K562 (cell line): ENCODE results near the gene CTAGE1. TPM values are rescaled to one million over a fixed set of nuclear protein-coding genes. Genes with fewer than 3 reads are reported as not detected.

Experiments used
- ATAC-seq: fragments of 200-7000 bp; cut with Tn5 transposase; 3 replicates; pipeline ENCODE4 v1.9.1; 2020; ENCODE audit warnings: moderate library complexity
- BruUV-seq: library from RNA; stranded (reverse); fragments of 400-500 nt; replicated peaks from 2 replicates; lab custom pipeline; 2021; lab: Mats Ljungman, UMichigan
- CTCF ChIA-PET: fragments of 300-600 bp; formaldehyde crosslinking; extraction: SDS; loops from one replicate; lab custom pipeline; 2021; ENCODE audit warnings: low intra/inter-chr PET ratio; lab: Yijun Ruan, JAX
- POLR2A ChIA-PET: fragments of 300-600, 350-650 bp; sonication (Branson Sonifier 250); formaldehyde crosslinking; extraction: SDS; loops from one replicate; lab custom pipeline; 2021; ENCODE audit warnings: antibody characterized with exemption, inconsistent platforms; lab: Yijun Ruan, JAX
- DNase-seq, 4 experiments: peaks; one replicate each; pipeline versions ENCODE4 v3.0.0 to v3.0.0-alpha.2; 2011 to 2018; ENCODE audit warnings: low spot score in 3 of 4, mixed read lengths in 3 of 4; ENCODE audit errors: extremely low read depth in 1 of 4
- FAIRE-seq: peaks from 2 replicates; lab custom pipeline; 2011; peaks lifted over from hg19 to GRCh38; lab: Jason Lieb, UNC
- H2AFZ ChIP-seq: 2 replicates; pipeline ENCODE4 v1.6.0; 2011; ENCODE audit warnings: low read depth, low read length, control low read depth, inconsistent platforms
- H3K27ac ChIP-seq: fragments of 200-600 bp; 3 replicates; pipeline ENCODE4 v1.8.0; 2011; ENCODE audit warnings: low read depth, mild to moderate bottlenecking, control low read depth, inconsistent platforms, low read length, moderate library complexity, mixed read lengths; ENCODE audit errors: extremely low read depth
- H3K27me3 ChIP-seq, 2 experiments: fragments of 300-600 bp in 1 of 2; 2 replicates in 1 of 2; 3 replicates in 1 of 2; pipeline versions ENCODE4 v1.6.0 to v1.8.0; 2011; ENCODE audit warnings: inconsistent platforms in 2 of 2, low read length in 2 of 2, mild to moderate bottlenecking in 1 of 2, mixed read lengths in 1 of 2, moderate library complexity in 1 of 2; ENCODE audit not compliant: control insufficient read depth in 2 of 2, insufficient read depth in 2 of 2
- H3K36me3 ChIP-seq: fragments of 300-600 bp; 3 replicates; pipeline ENCODE4 v1.8.0; 2011; ENCODE audit warnings: mild to moderate bottlenecking, low read length, inconsistent platforms; ENCODE audit not compliant: control insufficient read depth, insufficient read depth
- H3K4me1 ChIP-seq, 2 experiments: fragments of 200-600 bp in 1 of 2; replicated peaks in 1 of 2; 2 replicates in 1 of 2; 3 replicates in 1 of 2; pipeline versions ENCODE4 v1.5.1 to v1.8.0; 2011; ENCODE audit warnings: inconsistent platforms in 2 of 2, low read length in 2 of 2, mild to moderate bottlenecking in 1 of 2, mixed read lengths in 1 of 2, moderate library complexity in 1 of 2; ENCODE audit not compliant: control insufficient read depth in 2 of 2, insufficient read depth in 2 of 2
- H3K4me2 ChIP-seq: 2 replicates; pipeline ENCODE4 v1.6.1; 2011; ENCODE audit warnings: low read length, control low read depth, inconsistent platforms, mixed read lengths; ENCODE audit not compliant: insufficient read depth
- H3K4me3 ChIP-seq: fragments of 200-600 bp; sonication (generic), shearing (Covaris generic); 2 replicates; pipeline ENCODE4 v1.5.1; 2016; ENCODE audit warnings: control low read depth, inconsistent platforms
- H3K79me2 ChIP-seq: fragments of 200-600 bp; 3 replicates; pipeline ENCODE4 v1.8.0; 2011; ENCODE audit warnings: low read length, inconsistent platforms; ENCODE audit not compliant: control insufficient read depth, insufficient read depth
- H3K9ac ChIP-seq, 2 experiments: 2 replicates each; pipeline versions ENCODE4 v1.6.0 to v1.6.1; 2011; ENCODE audit warnings: low read depth in 2 of 2, low read length in 2 of 2, control low read depth in 1 of 2, inconsistent platforms in 1 of 2, mild to moderate bottlenecking in 1 of 2, mixed read lengths in 1 of 2; ENCODE audit not compliant: insufficient read depth in 1 of 2
- H3K9me1 ChIP-seq: one replicate; pipeline ENCODE4 v1.6.0; 2011; ENCODE audit warnings: inconsistent platforms, mild to moderate bottlenecking, low read length, moderate library complexity; ENCODE audit not compliant: control insufficient read depth, insufficient read depth
- H3K9me3 ChIP-seq: replicated peaks from 2 replicates; pipeline ENCODE4 v1.5.1; 2011; ENCODE audit warnings: low read depth, low read length, inconsistent platforms; ENCODE audit not compliant: control insufficient read depth, insufficient read depth
- H4K20me1 ChIP-seq: replicated peaks from 2 replicates; pipeline ENCODE4 v1.6.1; 2011; ENCODE audit warnings: low read length, inconsistent platforms, mixed read lengths; ENCODE audit not compliant: control insufficient read depth, insufficient read depth
- FOXK2 ChIP-seq, 2 experiments: fragments of 450-650 bp; IDR thresholded peaks in 1 of 2; conservative IDR thresholded peaks in 1 of 2; 2 replicates each; pipeline ENCODE4 v1.6.1; 2016; ENCODE audit warnings: low read depth in 2 of 2, mild to moderate bottlenecking in 1 of 2
- JUN ChIP-seq, 2 experiments: sonication (generic) in 1 of 2; formaldehyde crosslinking in 1 of 2; IDR thresholded peaks; 2 replicates each; pipeline versions ENCODE4 v1.6.1 to v1.8.0; 2012 to 2022; ENCODE audit warnings: borderline replicate concordance in 2 of 2, mild to moderate bottlenecking in 2 of 2, improper control_type of control experiment in 1 of 2, low read depth in 1 of 2, low read length in 1 of 2, missing genetic modification reagents in 1 of 2
- KAT7 ChIP-seq: sonication (generic); formaldehyde crosslinking; IDR thresholded peaks from 2 replicates; pipeline ENCODE4 v1.8.0; 2022; ENCODE audit warnings: missing genetic modification reagents, mild to moderate bottlenecking, borderline replicate concordance
- NCOA2 ChIP-seq, 2 experiments: fragments of 450-650 bp; IDR thresholded peaks; 2 replicates each; pipeline ENCODE4 v1.6.1; 2018; ENCODE audit warnings: mild to moderate bottlenecking in 2 of 2, moderate library complexity in 1 of 2; ENCODE audit not compliant: partially characterized antibody in 2 of 2
- NR2C1 ChIP-seq, 2 experiments: fragments of 450-650 bp; IDR thresholded peaks; 2 replicates each; pipeline ENCODE4 v1.6.1; 2017; ENCODE audit warnings: mild to moderate bottlenecking in 2 of 2, antibody characterized with exemption in 1 of 2, inconsistent platforms in 1 of 2, missing compliant biosample characterization in 1 of 2, missing genetic modification characterization in 1 of 2
- RAD51 ChIP-seq: fragments of 450-650 bp; IDR thresholded peaks from 2 replicates; pipeline ENCODE4 v1.7.1; 2016; ENCODE audit warnings: low read depth, mild to moderate bottlenecking, borderline replicate concordance
- XRCC5 ChIP-seq: fragments of 200-400 bp; formaldehyde crosslinking; IDR thresholded peaks from 2 replicates; pipeline ENCODE4 v1.6.1; 2017; ENCODE audit warnings: low read depth, mild to moderate bottlenecking, low read length
- WGBS: fragments of 100-300 bp; shearing (Covaris generic); methylation state at CpG from one replicate; pipeline ENCODE4 v1.1.6; 2016; ENCODE audit warnings: low coverage, mixed read lengths; ENCODE audit not compliant: insufficient coverage; ENCODE audit errors: missing lambda C conversion rate; 5-methylcytosine and 5-hydroxymethylcytosine counted together
- in situ Hi-C: fragments of 300-500 bp; cut with MboI; formaldehyde crosslinking; loops from 4 replicates; pipeline ENCODE4 v1.15.0; 2018; ENCODE audit warnings: inconsistent platforms, mixed read lengths
- intact Hi-C: fragments of 100-400 bp; cut with micrococcal nuclease; formaldehyde crosslinking; loops from 2 replicates; pipeline ENCODE4 v1.14.2; 2022
- polyA plus RNA-seq, 8 experiments: library from polyadenylated mRNA; depleted of rRNA in 4 of 8; stranded (reverse) in 5 of 8; unstranded in 3 of 8; fragments of >200 nt; fragmentation: Nextera tagmentation in 2 of 8; fragmentation: Illumina TruSeq in 1 of 8; extraction: Ambion mirVana in 2 of 8; extraction: Trizol in 1 of 8; gene quantifications; 2 replicates each; pipeline versions ENCODE4 v1.2.1 to v1.2.3, GENCODE V29; 2011 to 2014; ENCODE audit warnings: inconsistent platforms in 1 of 8, missing spikeins in 1 of 8
- total RNA-seq, 7 experiments: library from RNA; depleted of rRNA in 6 of 7; stranded (reverse); fragments of >200 nt in 6 of 7; fragmentation: Illumina TruSeq in 2 of 7; extraction: Trizol in 2 of 7; gene quantifications; 2 replicates each; pipeline versions ENCODE4 v1.2.1 to v1.2.3, GENCODE V29; 2011 to 2021; ENCODE audit warnings: low replicate concordance in 1 of 7

Gene CTAGE1
- total and polyA plus RNA-seq, 9 of the 15 experiments (the other 6 are each of a cell fraction or from before 2014, with no cell fraction given): not detected

DNA sequence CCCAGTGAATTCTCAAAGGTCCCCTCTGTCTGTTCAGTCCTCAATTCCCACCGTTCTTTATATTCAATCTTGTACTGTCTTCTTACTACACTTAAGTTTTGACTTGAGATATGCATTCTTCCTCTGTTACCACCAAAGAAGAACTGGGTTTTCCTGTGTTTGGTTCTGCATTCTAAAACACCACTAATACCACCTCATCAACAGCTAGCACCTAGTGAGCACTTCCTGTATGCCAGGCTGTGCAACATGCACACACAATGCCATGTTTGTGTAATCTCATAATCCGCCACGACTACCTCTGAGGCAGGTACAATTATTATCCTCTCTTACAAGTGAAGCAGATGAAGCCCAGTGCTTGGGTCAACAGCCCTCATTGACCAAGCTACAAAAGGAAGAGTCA, 11.8 kb upstream of the CTAGE1 start:
- Histone ChIP-seq H3K4me3 (no peak overlapping the region), H3K9ac (no peak overlapping the region), H3K9me1 (no peaks in the 10 kb centered on the region), H3K4me2 (no peak overlapping the region), H2AFZ (no peak overlapping the region), H3K27me3 (no peaks in the 10 kb centered on the region), H3K4me1 (peaks cover 0 to 9% of the 10 kb centered on the region in 2 experiments; a peak in 3 of 5 replicates), H3K79me2 (no peaks in the 10 kb centered on the region), H3K27ac (no peak overlapping the region), H4K20me1 (no peaks in the 10 kb centered on the region), H3K9me3 (no peaks in the 10 kb centered on the region), H3K36me3 (no peaks in the 10 kb centered on the region)
- in situ Hi-C loops (no loop called here), intact Hi-C loops (no loop called here)
- TF ChIP-seq JUN (IDR thresholded peaks at IDR 0.05; ENCODE audit: borderline replicate concordance, low read depth, low read length) (no peak), JUN (CRISPR knock-in tag; IDR thresholded peaks at IDR 0.05; ENCODE audit: borderline replicate concordance) (no peak), KAT7 (CRISPR knock-in tag) (no peak), NR2C1 (IDR thresholded peaks at IDR 0.05) (no peak), NR2C1 (tag; IDR thresholded peaks at IDR 0.05) (no peak), NCOA2 (IDR thresholded peaks at IDR 0.05; ENCODE audit: partially characterized antibody in 2 of 2) (no peak), XRCC5 (no peak), RAD51 (no peak), FOXK2 (conservative IDR thresholded peaks at IDR 0.05 in 1 of 2, IDR thresholded peaks at IDR 0.05 in 1 of 2; ENCODE audit: low read depth in 2 of 2) (no peak)
- CTCF ChIA-PET: no interaction called here
- DNase-seq: no peak
- ATAC-seq: no peak
- POLR2A ChIA-PET: interaction anchor here (1.4 kb wide), 1 partner anchor 11 kb away, joined by 3 read pairs; no protein-coding TSS in a partner anchor
- no TSS peak for BruUV-seq
- FAIRE-seq: no peak
- WGBS: 23% methylated on average over 3 of the region's 3 CpGs
